Measurements from ENCODE around the gene GPS1.

Gene GPS1

GRCh38 chr17:82084373-82085030, 32.8 kb downstream of the GPS1 start:
- DNase-seq, result no peak
- in situ Hi-C loops (cut with MboI; ENCODE audit: low pct_unique_long_range_greater_than_20kb, low sequenced_read_pairs), result no loop called here

GRCh38 chr17:82085031-82085861, 33.5 kb downstream of the GPS1 start:
- no peak for DNase-seq
- in situ Hi-C loops (cut with MboI; ENCODE audit: low pct_unique_long_range_greater_than_20kb, low sequenced_read_pairs), result no loop called here

- DNase-seq, result no peak
- in situ Hi-C loops (cut with MboI; ENCODE audit: low pct_unique_long_range_greater_than_20kb, low sequenced_read_pairs), result no loop called here
Observed at GRCh38 chr17:82085931-82086764, 34.5 kb downstream of the GPS1 start.

- in situ Hi-C loops (cut with MboI; ENCODE audit: low pct_unique_long_range_greater_than_20kb, low sequenced_read_pairs), result no loop called here
- DNase-seq, result no peak
Observed at GRCh38 chr17:82086941-82087906, 35.5 kb downstream of the GPS1 start.

GRCh38 chr17:82087961-82088837, 36.5 kb downstream of the GPS1 start:
- DNase-seq, result no peak
- in situ Hi-C loops (cut with MboI; ENCODE audit: low pct_unique_long_range_greater_than_20kb, low sequenced_read_pairs), result no loop called here

- DNase-seq, result no peak
- in situ Hi-C loops (cut with MboI; ENCODE audit: low pct_unique_long_range_greater_than_20kb, low sequenced_read_pairs), result no loop called here
Observed at GRCh38 chr17:82088838-82089722, 37.4 kb downstream of the GPS1 start.

GRCh38 chr17:82089723-82090548, 38.2 kb downstream of the GPS1 start:
- in situ Hi-C loops (cut with MboI; ENCODE audit: low pct_unique_long_range_greater_than_20kb, low sequenced_read_pairs), result no loop called here
- no peak for DNase-seq

- in situ Hi-C loops (cut with MboI; ENCODE audit: low pct_unique_long_range_greater_than_20kb, low sequenced_read_pairs), result no loop called here
- no peak for DNase-seq
Observed at GRCh38 chr17:82090549-82091263, 39.0 kb downstream of the GPS1 start.

- in situ Hi-C loops (cut with MboI; ENCODE audit: low pct_unique_long_range_greater_than_20kb, low sequenced_read_pairs), result no loop called here
- DNase-seq, result no peak
Observed at GRCh38 chr17:82091264-82092066, 39.8 kb downstream of the GPS1 start.

- in situ Hi-C loops (cut with MboI; ENCODE audit: low pct_unique_long_range_greater_than_20kb, low sequenced_read_pairs), result no loop called here
- no peak for DNase-seq
Observed at GRCh38 chr17:82092094-82092586, 40.4 kb downstream of the GPS1 start.

GRCh38 chr17:82092628-82092994, 40.9 kb downstream of the GPS1 start:
- in situ Hi-C loops (cut with MboI; ENCODE audit: low pct_unique_long_range_greater_than_20kb, low sequenced_read_pairs), result no loop called here

GRCh38 chr17:82092995-82093751, 41.5 kb downstream of the GPS1 start:
- in situ Hi-C loops (cut with MboI; ENCODE audit: low pct_unique_long_range_greater_than_20kb, low sequenced_read_pairs), result no loop called here
- DNase-seq, result no peak

More at GRCh38 chr17:82092628-82092994, 40.9 kb downstream of the GPS1 start:
- no peak for DNase-seq

- in situ Hi-C loops (cut with MboI; ENCODE audit: low pct_unique_long_range_greater_than_20kb, low sequenced_read_pairs), result no loop called here
- DNase-seq, result no peak
Observed at GRCh38 chr17:82094931-82095776, 43.5 kb downstream of the GPS1 start.

Data from KBM-7 (cell line).